HCT116 (cell line): Measurements from ENCODE around the gene HDGFL3.

ENCODE experiments used
- EZH2 ChIP-seq: fragments of 200-600 bp; sonication (generic); IDR thresholded peaks from 2 replicates; pipeline ENCODE4 v1.6.1; 2017; ENCODE audit warnings: antibody characterized with exemption, mixed run types
- POLR2A ChIP-seq: IDR thresholded peaks from 2 replicates; pipeline ENCODE4 v1.7.0; 2011; ENCODE audit warnings: borderline replicate concordance; ENCODE audit not compliant: insufficient read depth, insufficient read length; ENCODE audit errors: extremely low read depth

DNA sequence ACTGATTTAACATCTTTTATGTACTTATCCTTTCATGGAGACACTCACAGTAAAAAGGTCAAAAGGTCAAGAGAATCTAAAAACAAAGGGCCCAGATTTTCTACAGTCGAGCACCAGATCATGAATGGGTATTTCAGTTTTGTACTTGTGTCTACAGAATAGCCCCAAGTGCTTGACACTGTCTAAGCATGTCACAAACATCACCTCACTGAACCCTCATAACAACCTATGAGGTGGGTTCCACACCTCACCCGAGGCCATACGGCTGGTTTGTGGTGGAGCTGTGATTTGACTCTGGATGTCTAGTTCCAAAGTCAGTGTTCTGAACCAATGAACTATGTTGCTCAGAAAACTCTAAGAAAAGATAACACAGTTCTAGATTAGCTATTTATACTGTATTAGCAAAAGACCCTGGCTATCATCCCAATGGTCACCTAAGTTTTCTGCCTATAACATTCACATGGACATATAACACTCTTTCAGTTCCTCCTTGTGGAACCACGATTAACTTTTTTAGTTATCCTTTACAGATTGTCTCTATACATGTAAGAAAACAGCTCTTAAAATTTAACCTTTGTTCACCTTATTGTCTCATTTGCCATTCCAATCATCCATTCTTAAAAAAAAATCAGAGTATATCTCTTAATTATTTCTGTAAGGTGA lies 74.6 kb downstream of the HDGFL3 start:
- TF ChIP-seq EZH2 (no peak), POLR2A (no peak)
